ENCODE data around the gene PMM1.

- TF ChIP-seq CTCF (IDR thresholded peaks at IDR 0.05; ENCODE audit: insufficient read depth, low read length) (no peak), GABPA (IDR thresholded peaks at IDR 0.05; ENCODE audit: low read depth) (no peak), REST (IDR thresholded peaks at IDR 0.05; ENCODE audit: insufficient replicate concordance, low read depth) (no peak), POLR2AphosphoS5 (IDR thresholded peaks at IDR 0.05; ENCODE audit: low read depth) (peak; percentile 67; the same call in 1 of the 2 replicates), SPI1 (IDR thresholded peaks at IDR 0.05; ENCODE audit: borderline replicate concordance, low read depth) (no peak)
Observed at GRCh38 chr22:41528132-41528766, 61.4 kb downstream of the PMM1 start.
